ENCODE results near the gene ETFBKMT. TPM values are rescaled to one million over a fixed set of nuclear protein-coding genes. Genes with fewer than 3 reads are reported as not detected.

ETFBKMT gene
- total and polyA plus RNA-seq, 2 of the 13 experiments (the other 11 are each of a cell fraction or from before 2014, with no cell fraction given): 0.62 to 0.93 TPM

DNA sequence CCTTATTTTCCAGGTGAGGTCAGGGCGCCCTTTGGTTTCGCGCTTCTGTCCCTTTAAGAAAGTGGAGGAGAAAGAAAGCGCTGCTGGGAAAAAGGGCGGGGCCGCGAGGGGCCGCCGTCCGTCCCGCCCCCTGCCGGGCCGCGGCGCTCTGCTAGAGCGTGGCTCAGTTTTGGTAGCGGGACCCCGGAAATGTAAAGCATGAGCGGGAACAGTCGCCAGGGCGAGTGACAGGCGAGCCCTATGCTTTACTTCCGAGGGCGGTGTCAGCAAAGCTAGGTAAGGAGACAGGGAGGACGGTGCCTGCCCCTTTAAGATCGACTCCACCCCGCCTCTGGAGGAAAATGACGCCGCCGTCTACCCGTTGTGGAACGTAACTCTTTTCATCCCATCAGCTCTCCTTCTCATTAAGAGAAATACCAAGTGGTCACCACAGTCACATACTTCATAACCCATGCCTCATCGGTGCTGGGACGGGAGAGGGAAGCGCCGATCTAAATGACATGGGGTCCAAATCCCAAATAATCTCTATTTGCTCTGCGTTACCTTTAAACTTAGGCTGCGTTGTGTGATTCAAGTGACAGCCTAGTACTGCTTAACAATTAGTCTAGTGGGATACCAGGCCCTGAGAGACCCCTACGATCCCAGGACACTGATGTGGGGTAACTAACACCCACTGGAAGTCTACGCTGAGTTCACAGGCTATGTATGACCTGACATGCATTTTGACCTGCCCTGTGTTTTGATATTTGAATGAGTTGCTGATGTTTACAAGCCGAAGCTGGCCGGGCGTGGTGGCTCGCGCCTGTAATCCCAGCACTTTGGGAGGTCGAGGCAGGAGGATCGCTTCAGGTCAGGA is at the start of gene ETFBKMT (continued):
- no peak for TF ChIP-seq ZBTB2 (CRISPR knock-in tag; IDR thresholded peaks at IDR 0.05; ENCODE audit: low read depth)
- TF ChIP-seq, protein P1, sequence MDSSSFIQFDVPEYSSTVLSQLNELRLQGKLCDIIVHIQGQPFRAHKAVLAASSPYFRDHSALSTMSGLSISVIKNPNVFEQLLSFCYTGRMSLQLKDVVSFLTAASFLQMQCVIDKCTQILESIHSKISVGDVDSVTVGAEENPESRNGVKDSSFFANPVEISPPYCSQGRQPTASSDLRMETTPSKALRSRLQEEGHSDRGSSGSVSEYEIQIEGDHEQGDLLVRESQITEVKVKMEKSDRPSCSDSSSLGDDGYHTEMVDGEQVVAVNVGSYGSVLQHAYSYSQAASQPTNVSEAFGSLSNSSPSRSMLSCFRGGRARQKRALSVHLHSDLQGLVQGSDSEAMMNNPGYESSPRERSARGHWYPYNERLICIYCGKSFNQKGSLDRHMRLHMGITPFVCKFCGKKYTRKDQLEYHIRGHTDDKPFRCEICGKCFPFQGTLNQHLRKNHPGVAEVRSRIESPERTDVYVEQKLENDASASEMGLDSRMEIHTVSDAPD (CRISPR knock-in tag; IDR thresholded peaks at IDR 0.05): no peak
- TF ChIP-seq SMARCC2 (IDR thresholded peaks at IDR 0.05): no peak
- peak; percentile 45; the same call in 1 of the 2 replicates for TF ChIP-seq FOXK1 (CRISPR knock-in tag; IDR thresholded peaks at IDR 0.05; ENCODE audit: borderline replicate concordance, low read depth)
- no peak for TF ChIP-seq GLI4 (CRISPR knock-in tag; IDR thresholded peaks at IDR 0.05; ENCODE audit: borderline replicate concordance)
- TF ChIP-seq ZNF30 (CRISPR knock-in tag; IDR thresholded peaks at IDR 0.05): no peak
- TF ChIP-seq MZF1 (CRISPR knock-in tag; IDR thresholded peaks at IDR 0.05; ENCODE audit: borderline replicate concordance): no peak
- TF ChIP-seq ZNF569 (CRISPR knock-in tag; IDR thresholded peaks at IDR 0.05; ENCODE audit: borderline replicate concordance): no peak
- peak; percentile 68; the same call in 1 of the 2 replicates for TF ChIP-seq ZSCAN9 (CRISPR knock-in tag; IDR thresholded peaks at IDR 0.05; ENCODE audit: borderline replicate concordance)
- no peak for TF ChIP-seq FOXO4 (CRISPR knock-in tag; conservative IDR thresholded peaks at IDR 0.05)
- no peak for TF ChIP-seq ZNF337 (CRISPR knock-in tag; IDR thresholded peaks at IDR 0.05; ENCODE audit: borderline replicate concordance, low read depth)
- no peak for TF ChIP-seq KDM1A (CRISPR knock-in tag; IDR thresholded peaks at IDR 0.05)
- TF ChIP-seq NR2F1 (CRISPR knock-in tag; IDR thresholded peaks at IDR 0.05): no peak
- TF ChIP-seq SNAPC2 (CRISPR knock-in tag; IDR thresholded peaks at IDR 0.05): no peak
- no peak for TF ChIP-seq THAP7 (CRISPR knock-in tag; IDR thresholded peaks at IDR 0.05)
- no peak for TF ChIP-seq GPN1 (CRISPR knock-in tag; IDR thresholded peaks at IDR 0.05; ENCODE audit: borderline replicate concordance)
- no peak; the same call in 1 of the 2 replicates for TF ChIP-seq GATA4 (IDR thresholded peaks at IDR 0.05; ENCODE audit: borderline replicate concordance, low read depth)
- no peak for TF ChIP-seq RARA (CRISPR knock-in tag; IDR thresholded peaks at IDR 0.05)
- TF ChIP-seq ERF (CRISPR knock-in tag; IDR thresholded peaks at IDR 0.05): peak; percentile 47; the same call in 1 of the 2 replicates
- TF ChIP-seq ZNF18 (CRISPR knock-in tag; IDR thresholded peaks at IDR 0.05; ENCODE audit: insufficient replicate concordance): no peak
- no peak for TF ChIP-seq BRCA1 (CRISPR knock-in tag; IDR thresholded peaks at IDR 0.05)
- TF ChIP-seq JUNB (CRISPR knock-in tag; IDR thresholded peaks at IDR 0.05; ENCODE audit: borderline replicate concordance): no peak
- no peak for TF ChIP-seq RAD51 (IDR thresholded peaks at IDR 0.05; ENCODE audit: borderline replicate concordance)
